Measurements from ENCODE around the gene RPS6KA2.

DNA sequence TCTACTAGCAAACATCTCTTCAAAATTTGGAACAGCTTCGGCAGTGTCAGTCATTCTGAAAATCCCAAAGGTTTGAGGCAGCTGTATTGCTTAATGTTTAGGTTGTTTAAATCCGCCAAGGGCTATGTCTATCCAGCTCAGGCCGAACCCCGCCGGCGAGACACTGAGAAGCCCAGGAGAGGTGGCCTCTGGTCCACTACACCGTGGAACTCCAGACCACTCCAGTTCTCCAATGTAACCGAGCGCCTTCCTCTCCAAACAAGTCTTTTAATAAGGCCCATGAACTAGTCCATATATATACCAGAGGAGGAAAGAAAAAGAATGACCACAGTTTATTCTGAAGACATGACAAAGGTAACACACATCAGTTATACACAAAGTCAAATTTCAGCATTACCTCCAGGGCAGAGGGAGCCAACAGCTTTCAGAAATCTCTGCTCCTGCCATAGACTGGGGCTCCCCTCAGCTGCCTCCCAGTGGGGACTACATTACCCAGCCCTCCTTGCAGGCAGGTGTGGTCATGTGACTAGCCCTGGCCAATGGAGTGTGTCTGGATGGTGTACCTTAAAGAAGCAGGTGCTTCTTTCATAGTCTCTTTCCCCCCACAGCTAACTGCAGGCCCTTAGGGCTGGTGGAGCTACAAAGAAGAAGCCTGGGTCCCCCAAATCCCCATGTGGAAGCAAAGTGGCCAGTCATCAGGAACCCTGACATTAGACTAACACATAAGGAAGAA, 40.5 kb downstream of the RPS6KA2 start, which contains the start of gene RAMACL:
- TF ChIP-seq JUN (IDR thresholded peaks at IDR 0.05; ENCODE audit: borderline replicate concordance, insufficient read depth, insufficient read length, low read depth), result no peak
- TF ChIP-seq CTCF (IDR thresholded peaks at IDR 0.05; ENCODE audit: extremely low read depth in 1 of 2, insufficient read depth in 1 of 2, low read depth in 1 of 2, low read length in 2 of 2), result no peak
- TF ChIP-seq EZH2 (IDR thresholded peaks at IDR 0.05; ENCODE audit: borderline replicate concordance, low read depth, low read length, severe bottlenecking), result no peak

Measured in endothelial cell of umbilical vein (primary cell).